Trophoblast cell (in vitro differentiated cells and primary cell): ENCODE results near the gene HCN1.

Source experiments
- DNase-seq, 2 donors: peaks; one replicate each; pipeline ENCODE4 v3.0.0-alpha.2; 2016
- H2AFZ ChIP-seq: 2 replicates; pipeline ENCODE4 v1.6.1; 2013; ENCODE audit warnings: low read length, moderate library complexity, mild to moderate bottlenecking; ENCODE audit not compliant: insufficient read depth, poor library complexity
- H2AK5ac ChIP-seq: 2 replicates; pipeline ENCODE4 v1.6.1; 2013; ENCODE audit warnings: mild to moderate bottlenecking, low read length
- H2BK120ac ChIP-seq: 2 replicates; pipeline ENCODE4 v1.6.1; 2013; ENCODE audit warnings: low read length, mild to moderate bottlenecking, moderate library complexity; ENCODE audit not compliant: insufficient read depth, poor library complexity
- H2BK12ac ChIP-seq: 2 replicates; pipeline ENCODE4 v1.6.1; 2013; ENCODE audit warnings: mild to moderate bottlenecking, low read length, moderate library complexity
- H2BK5ac ChIP-seq: 2 replicates; pipeline ENCODE4 v1.6.1; 2013; ENCODE audit warnings: low read length, low read depth, moderate library complexity, mild to moderate bottlenecking; ENCODE audit not compliant: poor library complexity
- H3K14ac ChIP-seq: 2 replicates; pipeline ENCODE4 v1.6.1; 2013; ENCODE audit warnings: mild to moderate bottlenecking, low read length
- H3K18ac ChIP-seq: 2 replicates; pipeline ENCODE4 v1.6.1; 2013; ENCODE audit warnings: mild to moderate bottlenecking, low read length
- H3K23ac ChIP-seq: 2 replicates; pipeline ENCODE4 v1.6.1; 2013; ENCODE audit warnings: low read length
- H3K27ac ChIP-seq: 2 replicates; pipeline ENCODE4 v1.5.1; 2013; ENCODE audit warnings: low read depth, mild to moderate bottlenecking, inconsistent platforms, low read length, moderate library complexity
- H3K27me3 ChIP-seq: 2 replicates; pipeline ENCODE4 v1.6.1; 2013; ENCODE audit warnings: inconsistent platforms, mild to moderate bottlenecking, low read length, moderate library complexity; ENCODE audit not compliant: insufficient read depth
- H3K36me3 ChIP-seq, 2 experiments: 1 replicate in 1 of 2; 2 replicates in 1 of 2; pipeline ENCODE4 v1.6.1; 2013; ENCODE audit warnings: low read length in 2 of 2, mild to moderate bottlenecking in 2 of 2, moderate library complexity in 1 of 2; ENCODE audit not compliant: insufficient read depth in 2 of 2, control insufficient read depth in 1 of 2
- H3K4ac ChIP-seq: 2 replicates; pipeline ENCODE4 v1.6.1; 2013; ENCODE audit warnings: low read depth, mild to moderate bottlenecking, low read length, moderate library complexity
- H3K4me1 ChIP-seq, 2 experiments: 1 replicate in 1 of 2; 2 replicates in 1 of 2; pipeline ENCODE4 v1.6.1; 2013; ENCODE audit warnings: low read length in 2 of 2, mild to moderate bottlenecking in 2 of 2, moderate library complexity in 1 of 2; ENCODE audit not compliant: insufficient read depth in 2 of 2, control insufficient read depth in 1 of 2
- H3K4me2 ChIP-seq: 2 replicates; pipeline ENCODE4 v1.6.1; 2013; ENCODE audit warnings: inconsistent platforms, mild to moderate bottlenecking, low read length, moderate library complexity
- H3K4me3 ChIP-seq: 2 replicates; pipeline ENCODE4 v1.5.1; 2013; ENCODE audit warnings: mild to moderate bottlenecking, low read depth, low read length, inconsistent platforms
- H3K79me1 ChIP-seq: one replicate; pipeline ENCODE4 v1.6.1; 2013; ENCODE audit warnings: low read length
- H3K79me2 ChIP-seq: 2 replicates; pipeline ENCODE4 v1.6.1; 2013; ENCODE audit warnings: low read length, mild to moderate bottlenecking; ENCODE audit not compliant: control insufficient read depth, insufficient read depth, poor library complexity
- H3K9ac ChIP-seq: 2 replicates; pipeline ENCODE4 v1.6.1; 2013; ENCODE audit warnings: mild to moderate bottlenecking, low read length
- H3K9me3 ChIP-seq: 2 replicates; pipeline ENCODE4 v1.6.1; 2013; ENCODE audit warnings: low read depth, mild to moderate bottlenecking, control low read depth, inconsistent platforms, low read length; ENCODE audit not compliant: insufficient read depth
- H4K12ac ChIP-seq: 2 replicates; pipeline ENCODE4 v1.6.1; 2013; ENCODE audit warnings: low read depth, mild to moderate bottlenecking, low read length, moderate library complexity
- H4K8ac ChIP-seq: 2 replicates; pipeline ENCODE4 v1.6.1; 2013; ENCODE audit warnings: low read depth, mild to moderate bottlenecking, low read length, moderate library complexity
- H4K91ac ChIP-seq: one replicate; pipeline ENCODE4 v1.6.1; 2013; ENCODE audit warnings: low read depth, mild to moderate bottlenecking, low read length, moderate library complexity
- whole genome bisulfite sequencing: extraction: QIAGEN DNeasy Blood & Tissue Kit; methylation state at CpG from one replicate; pipeline ENCODE4 v1.1.7; 2013; ENCODE audit warnings: missing lambda C conversion rate; ENCODE audit not compliant: insufficient read length, insufficient coverage; ENCODE audit errors: extremely low coverage; 5-methylcytosine and 5-hydroxymethylcytosine counted together

Gene HCN1

DNA sequence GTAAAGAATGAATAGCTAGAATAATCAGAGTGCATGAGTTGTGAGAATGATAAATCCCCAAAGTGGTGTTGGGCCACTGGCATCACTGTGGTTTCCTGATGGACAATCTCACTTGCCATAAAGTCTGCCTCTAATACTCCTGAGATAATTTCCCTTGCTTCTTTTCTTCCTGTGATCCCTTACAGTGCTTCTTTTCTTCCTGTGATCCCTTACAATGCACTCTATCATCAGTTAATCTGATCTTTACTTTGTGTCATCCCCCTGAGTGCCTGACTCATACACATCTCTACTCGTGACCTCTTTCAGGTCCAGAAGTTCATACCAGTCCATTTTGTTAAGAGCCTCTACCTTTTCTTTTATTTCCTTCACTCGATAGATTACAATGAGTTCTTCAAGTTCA lies 418.3 kb downstream of the HCN1 start:
- Histone ChIP-seq H3K4me1 (no peaks in the 10 kb centered on the region), H2AK5ac (no peak overlapping the region), H3K27me3 (no peaks in the 10 kb centered on the region), H3K23ac (no peak overlapping the region), H2BK5ac (no peak overlapping the region), H2AFZ (no peak overlapping the region), H3K79me1 (no peaks in the 10 kb centered on the region), H4K12ac (no peak overlapping the region), H3K4me2 (no peak overlapping the region), H3K9me3 (no peaks in the 10 kb centered on the region), H4K8ac (no peak overlapping the region), H3K79me2 (no peaks in the 10 kb centered on the region), H2BK12ac (no peak overlapping the region), H3K27ac (no peak overlapping the region), H3K18ac (no peak overlapping the region), H3K4me3 (no peak overlapping the region), H4K91ac (no peak overlapping the region), H2BK120ac (no peak overlapping the region), H3K4ac (no peak overlapping the region), H3K36me3 (no peaks in the 10 kb centered on the region), H3K9ac (no peak overlapping the region), H3K14ac (no peak overlapping the region)
- DNase-seq = no peak
- no CpG with 5 or more reads among the region's 2 CpGs for WGBS

DNA sequence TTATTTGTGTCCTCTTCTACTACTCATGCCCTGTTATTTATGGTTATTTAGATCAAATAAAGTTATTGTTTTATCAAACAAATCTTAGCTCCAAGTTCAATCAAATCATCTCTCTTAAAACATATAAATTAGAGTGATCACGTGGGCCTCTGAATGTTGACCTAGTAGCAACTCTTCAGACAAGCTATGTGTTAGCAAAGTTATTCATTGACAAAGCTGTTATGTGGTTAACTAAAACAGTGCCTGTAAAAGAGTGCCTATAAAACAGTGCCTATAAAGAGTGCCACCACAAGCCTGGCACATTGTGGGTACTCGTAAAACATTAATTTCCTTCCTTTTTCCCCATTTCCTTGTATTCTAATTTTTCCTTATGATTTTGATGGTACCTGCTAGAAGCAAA lies 421.9 kb downstream of the HCN1 start:
- Histone ChIP-seq H3K9ac (no peak overlapping the region), H2AFZ (no peak overlapping the region), H2BK120ac (no peak overlapping the region), H3K79me2 (no peaks in the 10 kb centered on the region), H3K4ac (no peak overlapping the region), H3K18ac (no peak overlapping the region), H3K4me3 (no peak overlapping the region), H2AK5ac (no peak overlapping the region), H4K8ac (no peak overlapping the region), H3K9me3 (no peaks in the 10 kb centered on the region), H3K36me3 (no peaks in the 10 kb centered on the region), H3K14ac (no peak overlapping the region), H3K4me2 (no peak overlapping the region), H2BK12ac (no peak overlapping the region), H4K12ac (no peak overlapping the region), H3K27ac (no peak overlapping the region), H3K4me1 (no peaks in the 10 kb centered on the region), H3K79me1 (no peaks in the 10 kb centered on the region), H3K23ac (no peak overlapping the region), H3K27me3 (no peaks in the 10 kb centered on the region), H2BK5ac (no peak overlapping the region), H4K91ac (no peak overlapping the region)
- no peak for DNase-seq
- WGBS = no CpG with 5 or more reads among the region's 2 CpGs

DNA sequence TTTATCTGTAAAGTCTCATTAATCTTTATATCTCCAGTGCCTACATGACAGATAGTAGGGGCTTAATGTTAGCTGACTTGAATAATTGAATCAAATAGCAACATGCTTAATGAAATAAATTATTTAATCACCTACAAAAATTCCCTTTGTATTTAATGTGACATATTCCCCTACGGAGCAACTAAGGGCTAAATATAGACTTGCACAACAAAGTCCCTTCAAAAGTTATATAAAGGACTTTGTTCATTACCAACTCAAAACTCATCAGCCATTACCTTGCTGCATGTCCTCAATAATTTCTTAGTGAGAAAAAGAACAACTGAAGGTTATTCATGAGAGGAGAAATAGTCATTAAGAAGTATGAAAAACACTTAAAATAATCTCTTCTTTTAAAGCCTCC lies 424.6 kb downstream of the HCN1 start:
- H2BK5ac ChIP-seq = no peak overlapping the region
- no peak overlapping the region for H2BK12ac ChIP-seq
- H3K36me3 ChIP-seq = no peaks in the 10 kb centered on the region
- no peak overlapping the region for H4K12ac ChIP-seq
- no CpG with 5 or more reads among the region's 1 CpG for WGBS
- no peak overlapping the region for H3K23ac ChIP-seq
- no peak overlapping the region for H3K18ac ChIP-seq
- H3K79me2 ChIP-seq = no peaks in the 10 kb centered on the region
- H3K14ac ChIP-seq = no peak overlapping the region
- no peak overlapping the region for H2AFZ ChIP-seq
- no peak overlapping the region for H3K4me3 ChIP-seq
- no peak overlapping the region for H4K8ac ChIP-seq
- H2AK5ac ChIP-seq = no peak overlapping the region
- no peak overlapping the region for H4K91ac ChIP-seq
- no peak overlapping the region for H3K4ac ChIP-seq
- no peaks in the 10 kb centered on the region for H3K27me3 ChIP-seq
- H3K9me3 ChIP-seq = no peaks in the 10 kb centered on the region
- no peak overlapping the region for H3K4me2 ChIP-seq
- no peaks in the 10 kb centered on the region for H3K79me1 ChIP-seq
- H2BK120ac ChIP-seq = no peak overlapping the region
- no peak overlapping the region for H3K9ac ChIP-seq
- no peak for DNase-seq
- H3K4me1 ChIP-seq = no peaks in the 10 kb centered on the region
- no peak overlapping the region for H3K27ac ChIP-seq

DNA sequence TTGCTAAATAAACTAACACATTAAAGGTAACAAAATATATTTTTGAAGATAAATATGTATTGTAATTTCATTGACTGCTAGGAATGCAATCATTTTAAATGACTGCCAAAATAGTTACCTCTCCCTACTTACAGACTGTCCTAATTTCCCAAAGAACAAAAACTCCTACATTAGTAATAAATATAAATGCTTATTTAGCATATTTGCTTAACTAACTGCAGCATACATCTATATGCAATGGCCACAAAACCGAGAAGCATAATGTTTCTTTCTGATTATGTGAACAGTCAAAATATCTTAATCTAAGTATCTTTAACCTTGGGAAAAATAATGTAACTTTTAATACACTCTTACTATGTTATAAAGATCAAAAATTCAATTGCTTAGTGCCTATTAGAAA lies 431.7 kb downstream of the HCN1 start:
- no peak overlapping the region for H2AFZ ChIP-seq
- no peak overlapping the region for H3K27ac ChIP-seq
- H3K9me3 ChIP-seq = peaks cover 3% of the 10 kb centered on the region
- no peak overlapping the region for H4K12ac ChIP-seq
- no peak for DNase-seq
- no peak overlapping the region for H4K8ac ChIP-seq
- H3K14ac ChIP-seq = no peak overlapping the region
- no peak overlapping the region for H3K4me2 ChIP-seq
- H4K91ac ChIP-seq = no peak overlapping the region
- H2BK120ac ChIP-seq = no peak overlapping the region
- H3K18ac ChIP-seq = no peak overlapping the region
- H2BK12ac ChIP-seq = no peak overlapping the region
- H2BK5ac ChIP-seq = no peak overlapping the region
- no peaks in the 10 kb centered on the region for H3K27me3 ChIP-seq
- no peaks in the 10 kb centered on the region for H3K36me3 ChIP-seq
- H3K4ac ChIP-seq = no peak overlapping the region
- H3K4me3 ChIP-seq = no peak overlapping the region
- H3K4me1 ChIP-seq = no peaks in the 10 kb centered on the region
- H3K79me2 ChIP-seq = no peaks in the 10 kb centered on the region
- no peaks in the 10 kb centered on the region for H3K79me1 ChIP-seq
- H3K9ac ChIP-seq = no peak overlapping the region
- no peak overlapping the region for H2AK5ac ChIP-seq
- H3K23ac ChIP-seq = no peak overlapping the region
- no CpG with 5 or more reads among the region's 1 CpG for WGBS
